Stimulated activated CD4-positive, alpha-beta T cell treated with anti-CD3 and anti-CD28 coated beads, Interleukin-12 subunit alpha, Interleukin-12 subunit beta, amount 100 ng/mL, for 4 hours (primary cell): ENCODE results near the gene NKIRAS2.

Experiments
- DNase-seq: peaks from one replicate; pipeline ENCODE4 v3.0.0-alpha.2; 2020

Gene NKIRAS2

GRCh38 chr17:42019509-42020404, at the start of gene NKIRAS2:
NKIRAS2 (plus strand) TSS chr17:42020090; CDS start chr17:42021578, 1,488 bp downstream.
- DNase-seq, result peak; percentile 94

GRCh38 chr17:41970901-41971331, 49.0 kb upstream of the NKIRAS2 start:
- no peak for DNase-seq

- DNase-seq, result no peak
Observed at GRCh38 chr17:41971721-41972523, 48.0 kb upstream of the NKIRAS2 start.

- no peak for DNase-seq
Observed at GRCh38 chr17:41972571-41973407, 47.1 kb upstream of the NKIRAS2 start.

GRCh38 chr17:41973408-41973811, 46.5 kb upstream of the NKIRAS2 start:
- no peak for DNase-seq

GRCh38 chr17:41974031-41974430, 45.9 kb upstream of the NKIRAS2 start:
- no peak for DNase-seq

- no peak for DNase-seq
Observed at GRCh38 chr17:41974658-41975057, 45.2 kb upstream of the NKIRAS2 start.

GRCh38 chr17:41975099-41976083, 44.5 kb upstream of the NKIRAS2 start:
- DNase-seq, result no peak

- DNase-seq, result no peak
Observed at GRCh38 chr17:41976142-41976768, 43.6 kb upstream of the NKIRAS2 start.

- DNase-seq, result no peak
Observed at GRCh38 chr17:41977991-41978390, 41.9 kb upstream of the NKIRAS2 start.

GRCh38 chr17:41982026-41982760, 37.7 kb upstream of the NKIRAS2 start:
- DNase-seq, result no peak

- no peak for DNase-seq
Observed at GRCh38 chr17:41984454-41984853, 35.4 kb upstream of the NKIRAS2 start.

- no peak for DNase-seq
Observed at GRCh38 chr17:41985919-41986318, 34.0 kb upstream of the NKIRAS2 start.

- DNase-seq, result no peak
Observed at GRCh38 chr17:41986634-41987033, 33.3 kb upstream of the NKIRAS2 start.

GRCh38 chr17:41987642-41988041, 32.2 kb upstream of the NKIRAS2 start:
- no peak for DNase-seq

GRCh38 chr17:41988418-41988817, 31.5 kb upstream of the NKIRAS2 start:
- DNase-seq, result no peak

- no peak for DNase-seq
Observed at GRCh38 chr17:41989702-41990419, 30.0 kb upstream of the NKIRAS2 start.

- DNase-seq, result no peak
Observed at GRCh38 chr17:41992576-41992975, 27.3 kb upstream of the NKIRAS2 start.

- DNase-seq, result no peak
Observed at GRCh38 chr17:41996855-41997164, 23.1 kb upstream of the NKIRAS2 start.

- no peak for DNase-seq
Observed at GRCh38 chr17:41998497-41998896, 21.4 kb upstream of the NKIRAS2 start.
